HepG2 (cell line): ENCODE data around the gene GMEB2. TPM values are rescaled to one million over a fixed set of nuclear protein-coding genes. Genes with fewer than 3 reads are reported as not detected.

ENCODE experiments used
- DNMT1 ChIP-seq: sonication (generic); formaldehyde crosslinking; IDR thresholded peaks from 2 replicates; pipeline ENCODE4 v1.5.1; 2020; ENCODE audit warnings: mild to moderate bottlenecking, missing genetic modification reagents
- NR1H2 ChIP-seq: sonication (generic); formaldehyde crosslinking; IDR thresholded peaks from 2 replicates; pipeline ENCODE4 v1.8.1; 2022; ENCODE audit warnings: low read depth, missing genetic modification reagents, borderline replicate concordance
- SRSF1 ChIP-seq: fragments of 200-400 bp; formaldehyde crosslinking; optimal IDR thresholded peaks from 2 replicates; pipeline ENCODE3; 2017; ENCODE audit warnings: mild to moderate bottlenecking, low read depth, low read length, moderate library complexity
- ZIK1 ChIP-seq: sonication (generic); formaldehyde crosslinking; IDR thresholded peaks from 2 replicates; pipeline ENCODE4 v1.5.0; 2020; ENCODE audit warnings: mild to moderate bottlenecking, low read depth, missing genetic modification reagents, borderline replicate concordance
- ZNF430 ChIP-seq: sonication (generic); formaldehyde crosslinking; IDR thresholded peaks from 2 replicates; pipeline ENCODE4 v1.9.0; 2021; ENCODE audit warnings: mild to moderate bottlenecking, missing genetic modification reagents
- ZNF607 ChIP-seq: sonication (generic); formaldehyde crosslinking; IDR thresholded peaks from 2 replicates; pipeline ENCODE4 v1.5.1; 2020; ENCODE audit warnings: missing genetic modification reagents, mild to moderate bottlenecking, borderline replicate concordance
- ZNF614 ChIP-seq: IDR thresholded peaks from 2 replicates; pipeline ENCODE4 v1.6.1; 2018; ENCODE audit warnings: missing biosample characterization, missing genetic modification reagents, inconsistent platforms, borderline replicate concordance
- polyA plus RNA-seq, 8 experiments: library from polyadenylated mRNA; depleted of rRNA in 3 of 8; stranded (reverse) in 7 of 8; unstranded in 1 of 8; fragments of >200 nt; fragmentation: Illumina TruSeq in 4 of 8; extraction: Trizol in 4 of 8; gene quantifications; 2 replicates each; pipeline versions ENCODE4 v1.2.1 to v1.2.3, GENCODE V29; 2011 to 2016; ENCODE audit warnings: low read depth in 4 of 8, missing spikeins in 1 of 8, mixed read lengths in 1 of 8; ENCODE audit not compliant: insufficient read depth in 1 of 8
- total RNA-seq, 5 experiments: library from RNA; depleted of rRNA; stranded (reverse); fragments of >200 nt; fragmentation: Illumina TruSeq; extraction: Trizol; gene quantifications; 2 replicates each; pipeline ENCODE4 v1.2.3, GENCODE V29; 2016; ENCODE audit warnings: low read depth in 1 of 5
- TF ChIP-seq, protein P1 (sequence below): sonication (generic); formaldehyde crosslinking; IDR thresholded peaks from 2 replicates; pipeline ENCODE4 v1.5.0; 2020; ENCODE audit warnings: mild to moderate bottlenecking, missing genetic modification reagents, borderline replicate concordance
- TF ChIP-seq, protein P2 (sequence below), 2 experiments: fragments of 450-650 bp in 1 of 2; sonication (generic) in 1 of 2; formaldehyde crosslinking; IDR thresholded peaks; 2 replicates each; pipeline versions ENCODE4 v1.5.0 to v1.8.0; 2020 to 2022; ENCODE audit warnings: mild to moderate bottlenecking in 1 of 2, missing genetic modification reagents in 1 of 2
- TF ChIP-seq, protein P3 (sequence below): sonication (generic); formaldehyde crosslinking; conservative IDR thresholded peaks from 2 replicates; pipeline ENCODE4 v1.5.0; 2020; ENCODE audit warnings: missing genetic modification reagents
- TF ChIP-seq, protein P4 (sequence below): sonication (generic); formaldehyde crosslinking; conservative IDR thresholded peaks from 2 replicates; pipeline ENCODE4 v1.8.0; 2022; ENCODE audit warnings: mild to moderate bottlenecking, moderate library complexity, missing genetic modification reagents
- TF ChIP-seq, protein P5 (sequence below): sonication (generic); formaldehyde crosslinking; IDR thresholded peaks from 2 replicates; pipeline ENCODE4 v1.4.0; 2020; ENCODE audit warnings: mild to moderate bottlenecking, missing genetic modification reagents
- TF ChIP-seq, protein P6 (sequence below): sonication (generic); formaldehyde crosslinking; IDR thresholded peaks from 2 replicates; pipeline ENCODE4 v1.4.0; 2020; ENCODE audit warnings: low read depth, missing genetic modification reagents
- TF ChIP-seq, protein P7 (sequence below): sonication (generic); formaldehyde crosslinking; IDR thresholded peaks from 2 replicates; pipeline ENCODE4 v1.5.1; 2020; ENCODE audit warnings: mild to moderate bottlenecking, missing genetic modification reagents, borderline replicate concordance

The GMEB2 gene
- total and polyA plus RNA-seq, 2 of the 13 experiments (the other 11 are each of a cell fraction or from before 2014, with no cell fraction given), result 10.6 to 12.4 TPM

DNA sequence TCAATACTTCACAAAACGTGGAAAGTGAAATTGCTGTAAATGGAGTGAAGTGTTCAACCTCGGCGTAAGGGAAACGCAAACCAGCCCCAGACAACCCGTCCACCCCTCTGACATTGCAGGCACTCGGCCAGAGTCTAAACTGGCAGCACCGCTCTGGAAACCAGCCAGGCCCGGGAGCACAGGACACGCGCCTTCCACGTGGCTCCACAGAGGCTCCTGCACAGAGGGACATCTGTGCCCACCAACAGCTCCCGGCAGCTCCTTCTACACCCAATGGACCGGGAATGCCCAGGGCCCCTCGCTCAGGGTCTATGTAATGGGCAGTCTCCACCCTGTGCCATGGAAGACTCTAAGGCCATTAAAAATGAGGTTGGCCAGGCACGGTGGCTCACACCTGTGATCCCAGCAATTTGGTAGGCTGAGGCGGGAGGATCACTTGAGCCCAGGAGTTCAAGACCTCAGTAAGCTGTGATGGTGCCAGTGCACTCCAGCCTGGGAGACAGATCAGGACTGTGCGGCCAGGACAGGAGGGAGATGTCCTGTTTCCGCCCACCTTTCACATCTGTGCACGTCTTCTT lies 49.5 kb downstream of the GMEB2 start (continued):
- TF ChIP-seq, protein P1, sequence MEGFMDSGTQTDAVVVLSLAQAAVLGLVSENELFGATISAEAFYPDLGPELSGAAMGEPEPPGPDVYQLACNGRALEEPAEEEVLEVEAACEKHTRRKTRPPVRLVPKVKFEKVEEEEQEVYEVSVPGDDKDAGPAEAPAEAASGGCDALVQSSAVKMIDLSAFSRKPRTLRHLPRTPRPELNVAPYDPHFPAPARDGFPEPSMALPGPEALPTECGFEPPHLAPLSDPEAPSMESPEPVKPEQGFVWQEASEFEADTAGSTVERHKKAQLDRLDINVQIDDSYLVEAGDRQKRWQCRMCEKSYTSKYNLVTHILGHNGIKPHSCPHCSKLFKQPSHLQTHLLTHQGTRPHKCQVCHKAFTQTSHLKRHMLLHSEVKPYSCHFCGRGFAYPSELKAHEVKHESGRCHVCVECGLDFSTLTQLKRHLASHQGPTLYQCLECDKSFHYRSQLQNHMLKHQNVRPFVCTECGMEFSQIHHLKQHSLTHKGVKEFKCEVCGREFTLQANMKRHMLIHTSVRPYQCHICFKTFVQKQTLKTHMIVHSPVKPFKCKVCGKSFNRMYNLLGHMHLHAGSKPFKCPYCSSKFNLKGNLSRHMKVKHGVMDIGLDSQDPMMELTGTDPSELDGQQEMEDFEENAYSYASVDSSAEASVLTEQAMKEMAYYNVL (CRISPR knock-in tag), result 0 out of 2 replicates have a peak, but pooled peaks have one; percentile 16
- TF ChIP-seq ZNF607 (no peak), ZNF614 (CRISPR knock-in tag) (peak; percentile 68; the same call in 1 of the 2 replicates), ZNF430 (CRISPR knock-in tag) (0 out of 2 replicates have a peak, but pooled peaks have one; percentile 47), NR1H2 (no peak), DNMT1 (CRISPR knock-in tag) (no peak; the same call in 1 of the 2 replicates), ZIK1 (CRISPR knock-in tag) (no peak), SRSF1 (no peak)
- TF ChIP-seq, protein P2, sequence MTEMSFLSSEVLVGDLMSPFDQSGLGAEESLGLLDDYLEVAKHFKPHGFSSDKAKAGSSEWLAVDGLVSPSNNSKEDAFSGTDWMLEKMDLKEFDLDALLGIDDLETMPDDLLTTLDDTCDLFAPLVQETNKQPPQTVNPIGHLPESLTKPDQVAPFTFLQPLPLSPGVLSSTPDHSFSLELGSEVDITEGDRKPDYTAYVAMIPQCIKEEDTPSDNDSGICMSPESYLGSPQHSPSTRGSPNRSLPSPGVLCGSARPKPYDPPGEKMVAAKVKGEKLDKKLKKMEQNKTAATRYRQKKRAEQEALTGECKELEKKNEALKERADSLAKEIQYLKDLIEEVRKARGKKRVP (CRISPR knock-in tag; IDR thresholded peaks at IDR 0.05), result no peak
- TF ChIP-seq, protein P3, sequence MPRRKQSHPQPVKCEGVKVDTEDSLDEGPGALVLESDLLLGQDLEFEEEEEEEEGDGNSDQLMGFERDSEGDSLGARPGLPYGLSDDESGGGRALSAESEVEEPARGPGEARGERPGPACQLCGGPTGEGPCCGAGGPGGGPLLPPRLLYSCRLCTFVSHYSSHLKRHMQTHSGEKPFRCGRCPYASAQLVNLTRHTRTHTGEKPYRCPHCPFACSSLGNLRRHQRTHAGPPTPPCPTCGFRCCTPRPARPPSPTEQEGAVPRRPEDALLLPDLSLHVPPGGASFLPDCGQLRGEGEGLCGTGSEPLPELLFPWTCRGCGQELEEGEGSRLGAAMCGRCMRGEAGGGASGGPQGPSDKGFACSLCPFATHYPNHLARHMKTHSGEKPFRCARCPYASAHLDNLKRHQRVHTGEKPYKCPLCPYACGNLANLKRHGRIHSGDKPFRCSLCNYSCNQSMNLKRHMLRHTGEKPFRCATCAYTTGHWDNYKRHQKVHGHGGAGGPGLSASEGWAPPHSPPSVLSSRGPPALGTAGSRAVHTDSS (CRISPR knock-in tag), result no peak
- TF ChIP-seq, protein P4, sequence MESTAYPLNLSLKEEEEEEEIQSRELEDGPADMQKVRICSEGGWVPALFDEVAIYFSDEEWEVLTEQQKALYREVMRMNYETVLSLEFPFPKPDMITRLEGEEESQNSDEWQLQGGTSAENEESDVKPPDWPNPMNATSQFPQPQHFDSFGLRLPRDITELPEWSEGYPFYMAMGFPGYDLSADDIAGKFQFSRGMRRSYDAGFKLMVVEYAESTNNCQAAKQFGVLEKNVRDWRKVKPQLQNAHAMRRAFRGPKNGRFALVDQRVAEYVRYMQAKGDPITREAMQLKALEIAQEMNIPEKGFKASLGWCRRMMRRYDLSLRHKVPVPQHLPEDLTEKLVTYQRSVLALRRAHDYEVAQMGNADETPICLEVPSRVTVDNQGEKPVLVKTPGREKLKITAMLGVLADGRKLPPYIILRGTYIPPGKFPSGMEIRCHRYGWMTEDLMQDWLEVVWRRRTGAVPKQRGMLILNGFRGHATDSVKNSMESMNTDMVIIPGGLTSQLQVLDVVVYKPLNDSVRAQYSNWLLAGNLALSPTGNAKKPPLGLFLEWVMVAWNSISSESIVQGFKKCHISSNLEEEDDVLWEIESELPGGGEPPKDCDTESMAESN (CRISPR knock-in tag), result no peak
- TF ChIP-seq, protein P5, sequence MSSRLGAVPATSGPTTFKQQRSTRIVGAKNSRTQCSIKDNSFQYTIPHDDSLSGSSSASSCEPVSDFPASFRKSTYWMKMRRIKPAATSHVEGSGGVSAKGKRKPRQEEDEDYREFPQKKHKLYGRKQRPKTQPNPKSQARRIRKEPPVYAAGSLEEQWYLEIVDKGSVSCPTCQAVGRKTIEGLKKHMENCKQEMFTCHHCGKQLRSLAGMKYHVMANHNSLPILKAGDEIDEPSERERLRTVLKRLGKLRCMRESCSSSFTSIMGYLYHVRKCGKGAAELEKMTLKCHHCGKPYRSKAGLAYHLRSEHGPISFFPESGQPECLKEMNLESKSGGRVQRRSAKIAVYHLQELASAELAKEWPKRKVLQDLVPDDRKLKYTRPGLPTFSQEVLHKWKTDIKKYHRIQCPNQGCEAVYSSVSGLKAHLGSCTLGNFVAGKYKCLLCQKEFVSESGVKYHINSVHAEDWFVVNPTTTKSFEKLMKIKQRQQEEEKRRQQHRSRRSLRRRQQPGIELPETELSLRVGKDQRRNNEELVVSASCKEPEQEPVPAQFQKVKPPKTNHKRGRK (CRISPR knock-in tag), result no peak
- TF ChIP-seq, protein P6, sequence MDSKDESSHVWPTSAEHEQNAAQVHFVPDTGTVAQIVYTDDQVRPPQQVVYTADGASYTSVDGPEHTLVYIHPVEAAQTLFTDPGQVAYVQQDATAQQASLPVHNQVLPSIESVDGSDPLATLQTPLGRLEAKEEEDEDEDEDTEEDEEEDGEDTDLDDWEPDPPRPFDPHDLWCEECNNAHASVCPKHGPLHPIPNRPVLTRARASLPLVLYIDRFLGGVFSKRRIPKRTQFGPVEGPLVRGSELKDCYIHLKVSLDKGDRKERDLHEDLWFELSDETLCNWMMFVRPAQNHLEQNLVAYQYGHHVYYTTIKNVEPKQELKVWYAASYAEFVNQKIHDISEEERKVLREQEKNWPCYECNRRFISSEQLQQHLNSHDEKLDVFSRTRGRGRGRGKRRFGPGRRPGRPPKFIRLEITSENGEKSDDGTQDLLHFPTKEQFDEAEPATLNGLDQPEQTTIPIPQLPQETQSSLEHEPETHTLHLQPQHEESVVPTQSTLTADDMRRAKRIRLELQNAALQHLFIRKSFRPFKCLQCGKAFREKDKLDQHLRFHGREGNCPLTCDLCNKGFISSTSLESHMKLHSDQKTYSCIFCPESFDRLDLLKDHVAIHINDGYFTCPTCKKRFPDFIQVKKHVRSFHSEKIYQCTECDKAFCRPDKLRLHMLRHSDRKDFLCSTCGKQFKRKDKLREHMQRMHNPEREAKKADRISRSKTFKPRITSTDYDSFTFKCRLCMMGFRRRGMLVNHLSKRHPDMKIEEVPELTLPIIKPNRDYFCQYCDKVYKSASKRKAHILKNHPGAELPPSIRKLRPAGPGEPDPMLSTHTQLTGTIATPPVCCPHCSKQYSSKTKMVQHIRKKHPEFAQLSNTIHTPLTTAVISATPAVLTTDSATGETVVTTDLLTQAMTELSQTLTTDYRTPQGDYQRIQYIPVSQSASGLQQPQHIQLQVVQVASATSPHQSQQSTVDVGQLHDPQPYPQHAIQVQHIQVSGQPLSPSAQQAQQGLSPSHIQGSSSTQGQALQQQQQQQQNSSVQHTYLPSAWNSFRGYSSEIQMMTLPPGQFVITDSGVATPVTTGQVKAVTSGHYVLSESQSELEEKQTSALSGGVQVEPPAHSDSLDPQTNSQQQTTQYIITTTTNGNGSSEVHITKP (CRISPR knock-in tag), result 0 out of 2 replicates have a peak, but pooled peaks have one; percentile 34
- TF ChIP-seq, protein P7, sequence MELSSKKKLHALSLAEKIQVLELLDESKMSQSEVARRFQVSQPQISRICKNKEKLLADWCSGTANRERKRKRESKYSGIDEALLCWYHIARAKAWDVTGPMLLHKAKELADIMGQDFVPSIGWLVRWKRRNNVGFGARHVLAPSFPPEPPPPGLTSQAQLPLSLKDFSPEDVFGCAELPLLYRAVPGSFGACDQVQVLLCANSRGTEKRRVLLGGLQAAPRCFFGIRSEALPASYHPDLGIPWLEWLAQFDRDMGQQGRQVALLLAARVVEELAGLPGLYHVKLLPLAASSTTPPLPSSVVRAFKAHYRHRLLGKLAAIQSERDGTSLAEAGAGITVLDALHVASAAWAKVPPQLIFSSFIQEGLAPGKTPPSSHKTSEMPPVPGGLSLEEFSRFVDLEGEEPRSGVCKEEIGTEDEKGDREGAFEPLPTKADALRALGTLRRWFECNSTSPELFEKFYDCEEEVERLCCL, result no peak
